AG10803 (cell line): ENCODE data around the gene CCDC78.
"Not testable (repeated sequence)": the region's sequence is repeated elsewhere in the genome, so short reads cannot be mapped to it uniquely, and the experiment has no call there.

Experiments used
- DNase-seq: peaks from one replicate; pipeline ENCODE4 v3.0.0; 2010; ENCODE audit warnings: low read depth
- H3K4me3 ChIP-seq: 2 replicates; pipeline ENCODE4 v1.5.1; 2011; ENCODE audit warnings: mild to moderate bottlenecking, low read length, control low read depth
- CTCF ChIP-seq: conservative IDR thresholded peaks from 2 replicates; pipeline ENCODE4 v1.5.1; 2011; ENCODE audit warnings: mild to moderate bottlenecking, low read length, control low read depth, inconsistent platforms

Gene CCDC78

GRCh38 chr16:760065-760464, 33.8 kb upstream of the CCDC78 start:
- DNase-seq: no peak
- TF ChIP-seq CTCF: no peak
- no peak overlapping the region for H3K4me3 ChIP-seq

GRCh38 chr16:759110-759910, 33.1 kb upstream of the CCDC78 start:
- no peak for TF ChIP-seq CTCF
- no peak for DNase-seq
- no peak overlapping the region for H3K4me3 ChIP-seq

- TF ChIP-seq CTCF: no peak
- DNase-seq: no peak
- no peak overlapping the region for H3K4me3 ChIP-seq
These were observed 30.2 kb upstream of the CCDC78 start for GRCh38 chr16:756428-756827.

GRCh38 chr16:754656-755055, 28.4 kb upstream of the CCDC78 start:
- no peak overlapping the region for H3K4me3 ChIP-seq
- TF ChIP-seq CTCF: no peak
- DNase-seq: no peak

- not testable (repeated sequence) for DNase-seq
These were observed 27.9 kb upstream of the CCDC78 start for GRCh38 chr16:754121-754607.

GRCh38 chr16:752007-752312, 25.7 kb upstream of the CCDC78 start:
- TF ChIP-seq CTCF: no peak
- no peak for DNase-seq
- no peak overlapping the region for H3K4me3 ChIP-seq

More at GRCh38 chr16:754121-754607, 27.9 kb upstream of the CCDC78 start:
- not testable (repeated sequence) for H3K4me3 ChIP-seq

GRCh38 chr16:751152-752006, 25.1 kb upstream of the CCDC78 start:
- no peak for TF ChIP-seq CTCF
- H3K4me3 ChIP-seq: no peak overlapping the region
- DNase-seq: no peak
